Nephron progenitor cell (in vitro differentiated cells): ENCODE results near the gene COL4A3.

Source experiments
- DNase-seq: peaks from one replicate; pipeline ENCODE4 v3.0.0; 2021
- H3K27ac Mint-ChIP-seq: 2 replicates; pipeline ENCODE4 v1.8.0; 2021; ENCODE audit warnings: mild to moderate bottlenecking, moderate library complexity, mixed read lengths
- H3K27me3 Mint-ChIP-seq: 2 replicates; pipeline ENCODE4 v1.8.0; 2021; ENCODE audit warnings: mild to moderate bottlenecking, low read depth, mixed read lengths; ENCODE audit not compliant: poor library complexity
- H3K36me3 Mint-ChIP-seq: 2 replicates; pipeline ENCODE4 v1.8.0; 2021; ENCODE audit warnings: low read depth, mixed read lengths
- H3K4me1 Mint-ChIP-seq: 2 replicates; pipeline ENCODE4 v1.8.0; 2021; ENCODE audit warnings: mixed read lengths
- H3K4me3 Mint-ChIP-seq: 2 replicates; pipeline ENCODE4 v1.8.0; 2021; ENCODE audit warnings: mild to moderate bottlenecking, moderate library complexity, mixed read lengths
- H3K9me3 Mint-ChIP-seq: 2 replicates; pipeline ENCODE4 v1.8.0; 2021; ENCODE audit warnings: mild to moderate bottlenecking, moderate library complexity, mixed read lengths
- TF ChIP-seq, protein P1 (sequence below): fragments of 200-600 bp; sonication (generic); IDR thresholded peaks from 2 replicates; pipeline ENCODE4 v1.5.0; 2021; ENCODE audit warnings: antibody characterized with exemption

The COL4A3 gene

DNA sequence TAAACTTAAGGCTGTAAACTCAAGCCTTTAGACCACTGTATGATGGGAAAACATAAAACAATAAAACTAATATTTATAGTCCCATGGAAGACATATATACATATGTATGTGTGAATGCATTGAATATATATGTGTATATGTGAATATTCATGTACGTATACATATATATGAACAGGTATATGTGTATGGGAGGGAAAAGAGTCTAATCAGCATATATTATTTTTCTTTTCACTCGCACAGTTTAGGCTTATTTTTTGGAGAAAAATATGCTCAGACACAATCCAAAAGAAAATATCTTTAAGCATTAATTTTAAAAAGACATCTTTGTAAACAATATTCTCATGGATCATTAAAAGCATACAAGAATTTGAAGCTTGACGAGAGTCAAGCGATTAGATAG lies 23.1 kb upstream of the COL4A3 start:
- H3K4me3 Mint-ChIP-seq: no peak overlapping the region

DNA sequence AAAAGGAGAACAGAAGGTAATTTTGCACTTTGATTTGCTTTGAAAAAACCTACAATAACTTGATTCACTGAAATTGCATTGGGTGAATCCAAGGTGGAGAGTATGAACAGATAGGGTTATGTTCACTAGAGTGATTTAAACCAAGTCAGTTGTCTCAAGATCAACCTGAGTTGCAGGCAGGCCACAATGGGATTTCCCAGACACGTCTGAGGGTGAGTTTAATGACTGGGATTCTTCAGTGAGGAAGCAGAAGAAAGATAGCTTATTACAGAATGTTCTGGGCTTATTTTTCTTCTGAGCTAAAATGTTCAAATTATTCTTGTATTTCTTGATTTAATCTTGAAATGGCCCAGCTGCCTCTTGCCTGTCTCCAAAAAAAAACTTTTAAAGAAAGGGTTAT lies 20.5 kb upstream of the COL4A3 start:
- H3K27me3 Mint-ChIP-seq: peaks cover 4% of the 10 kb centered on the region
- TF ChIP-seq, protein P1, sequence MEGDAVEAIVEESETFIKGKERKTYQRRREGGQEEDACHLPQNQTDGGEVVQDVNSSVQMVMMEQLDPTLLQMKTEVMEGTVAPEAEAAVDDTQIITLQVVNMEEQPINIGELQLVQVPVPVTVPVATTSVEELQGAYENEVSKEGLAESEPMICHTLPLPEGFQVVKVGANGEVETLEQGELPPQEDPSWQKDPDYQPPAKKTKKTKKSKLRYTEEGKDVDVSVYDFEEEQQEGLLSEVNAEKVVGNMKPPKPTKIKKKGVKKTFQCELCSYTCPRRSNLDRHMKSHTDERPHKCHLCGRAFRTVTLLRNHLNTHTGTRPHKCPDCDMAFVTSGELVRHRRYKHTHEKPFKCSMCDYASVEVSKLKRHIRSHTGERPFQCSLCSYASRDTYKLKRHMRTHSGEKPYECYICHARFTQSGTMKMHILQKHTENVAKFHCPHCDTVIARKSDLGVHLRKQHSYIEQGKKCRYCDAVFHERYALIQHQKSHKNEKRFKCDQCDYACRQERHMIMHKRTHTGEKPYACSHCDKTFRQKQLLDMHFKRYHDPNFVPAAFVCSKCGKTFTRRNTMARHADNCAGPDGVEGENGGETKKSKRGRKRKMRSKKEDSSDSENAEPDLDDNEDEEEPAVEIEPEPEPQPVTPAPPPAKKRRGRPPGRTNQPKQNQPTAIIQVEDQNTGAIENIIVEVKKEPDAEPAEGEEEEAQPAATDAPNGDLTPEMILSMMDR: no peak
- no peak overlapping the region for H3K4me3 Mint-ChIP-seq
- H3K9me3 Mint-ChIP-seq: peaks cover 15% of the 10 kb centered on the region
- H3K27ac Mint-ChIP-seq: no peak overlapping the region
- no peaks in the 10 kb centered on the region for H3K36me3 Mint-ChIP-seq
- H3K4me1 Mint-ChIP-seq: no peaks in the 10 kb centered on the region
- no peak for DNase-seq

More for the DNA sequence above, 23.1 kb upstream of the COL4A3 start:
- TF ChIP-seq, protein P1: no peak
- Mint-ChIP-seq H3K27me3 (peaks cover 4% of the 10 kb centered on the region), H3K9me3 (peaks cover 3% of the 10 kb centered on the region), H3K4me1 (no peaks in the 10 kb centered on the region), H3K27ac (no peak overlapping the region), H3K36me3 (no peaks in the 10 kb centered on the region)
- DNase-seq: no peak

DNA sequence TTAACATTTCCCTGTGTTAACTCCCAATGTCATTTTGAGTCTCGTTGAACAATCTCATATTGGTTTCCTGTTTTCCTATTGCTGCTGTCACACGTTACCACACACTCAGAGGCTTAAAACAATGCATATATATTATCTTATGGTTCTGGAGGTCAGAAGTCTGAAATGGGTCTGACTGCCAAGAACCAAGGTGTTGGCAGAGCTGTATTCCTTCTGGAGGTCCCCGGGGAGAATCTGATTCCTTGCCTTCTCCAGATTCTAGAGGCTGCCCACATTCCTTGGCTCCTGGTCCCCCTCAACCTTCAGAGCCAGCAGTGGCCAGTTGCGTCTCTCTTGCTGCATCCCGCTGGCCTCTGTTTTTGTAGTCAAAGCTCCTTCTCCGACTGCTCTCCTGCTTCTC lies 18.0 kb upstream of the COL4A3 start:
- no peak for DNase-seq
- H3K4me1 Mint-ChIP-seq: no peaks in the 10 kb centered on the region
- H3K27ac Mint-ChIP-seq: no peak overlapping the region
- peaks cover 19% of the 10 kb centered on the region for H3K9me3 Mint-ChIP-seq
- TF ChIP-seq, protein P1: no peak
- H3K36me3 Mint-ChIP-seq: no peaks in the 10 kb centered on the region
- peaks cover 6% of the 10 kb centered on the region for H3K27me3 Mint-ChIP-seq
- H3K4me3 Mint-ChIP-seq: no peak overlapping the region

DNA sequence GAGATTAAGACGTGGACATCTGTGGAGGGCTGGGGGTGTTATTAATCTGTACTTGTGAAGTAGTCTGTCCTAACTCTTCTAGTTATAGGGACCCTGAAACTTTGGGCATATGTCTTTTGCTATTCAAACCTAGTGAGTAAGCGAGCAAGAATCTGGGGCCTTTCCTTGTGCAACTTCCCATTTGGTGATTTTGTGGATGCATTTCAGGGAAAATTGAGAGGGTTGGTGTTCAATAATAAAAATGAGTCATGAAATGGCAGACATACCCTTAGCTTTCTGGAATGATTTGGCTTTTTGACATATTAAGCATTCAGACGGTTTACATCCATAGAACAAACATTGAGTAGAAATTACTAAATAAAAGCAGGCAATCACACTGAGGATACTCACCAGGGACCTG lies 17.4 kb upstream of the COL4A3 start:
- peaks cover 19% of the 10 kb centered on the region for H3K9me3 Mint-ChIP-seq
- H3K27ac Mint-ChIP-seq: no peak overlapping the region
- H3K4me1 Mint-ChIP-seq: no peaks in the 10 kb centered on the region
- no peaks in the 10 kb centered on the region for H3K36me3 Mint-ChIP-seq
- no peak overlapping the region for H3K4me3 Mint-ChIP-seq
- TF ChIP-seq, protein P1: no peak
- no peak for DNase-seq
- H3K27me3 Mint-ChIP-seq: peaks cover 6% of the 10 kb centered on the region

DNA sequence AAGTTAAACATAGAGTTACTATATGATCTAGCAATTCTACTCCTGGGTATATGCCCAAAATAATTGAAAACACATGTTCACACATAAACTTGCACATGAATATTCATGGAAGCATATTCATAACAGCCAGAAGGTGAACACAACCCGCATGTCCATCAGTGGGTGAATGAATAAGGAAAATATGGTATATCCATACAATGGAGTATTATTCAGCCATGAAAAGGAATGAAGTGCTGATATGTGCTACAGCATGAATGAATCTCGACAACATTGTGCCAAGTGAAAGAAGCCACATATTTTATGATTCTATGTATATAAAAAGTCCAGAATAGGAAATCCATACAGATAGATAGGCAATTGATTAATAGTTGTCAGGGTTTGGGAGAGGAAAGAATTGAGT lies 16.3 kb upstream of the COL4A3 start:
- TF ChIP-seq, protein P1: no peak
- H3K4me3 Mint-ChIP-seq: no peak overlapping the region
- H3K36me3 Mint-ChIP-seq: no peaks in the 10 kb centered on the region
- no peaks in the 10 kb centered on the region for H3K4me1 Mint-ChIP-seq
- no peak for DNase-seq
- H3K27me3 Mint-ChIP-seq: peaks cover 2% of the 10 kb centered on the region
- peaks cover 19% of the 10 kb centered on the region for H3K9me3 Mint-ChIP-seq
- H3K27ac Mint-ChIP-seq: no peak overlapping the region

DNA sequence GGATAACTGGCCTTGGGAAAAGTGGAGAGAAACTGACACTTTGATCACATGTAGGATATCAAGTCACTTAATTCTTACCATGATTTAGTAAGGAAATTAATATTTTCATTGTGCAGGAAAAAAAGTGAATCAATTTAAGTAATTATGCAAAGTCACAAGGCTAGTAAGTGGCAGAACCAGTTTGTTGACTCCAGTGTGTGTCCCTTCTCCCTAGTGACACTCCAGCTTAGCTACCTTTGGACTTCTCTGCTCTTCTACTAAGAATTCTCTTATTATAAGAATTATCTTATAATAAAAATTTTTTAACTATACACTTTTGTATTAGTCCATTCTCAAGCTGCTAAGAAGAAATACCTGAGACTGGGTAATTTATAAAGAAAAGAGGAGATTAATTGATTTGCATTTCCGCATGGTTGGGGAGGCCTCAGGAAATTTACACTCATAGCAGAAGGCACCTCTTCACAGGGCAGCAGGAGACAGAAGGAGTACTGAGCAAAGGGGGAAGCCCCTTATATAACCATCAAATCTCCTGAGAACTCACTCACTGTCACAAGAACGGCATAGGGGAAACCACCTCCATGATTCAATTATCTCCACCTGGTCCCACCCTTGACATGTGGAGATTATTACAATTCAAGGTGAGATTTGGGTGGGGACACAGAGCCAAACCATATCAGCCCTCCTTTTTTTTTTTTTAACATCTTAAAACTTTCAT lies 14.0 kb upstream of the COL4A3 start:
- no peaks in the 10 kb centered on the region for H3K36me3 Mint-ChIP-seq
- no peak for DNase-seq
- no peak overlapping the region for H3K4me3 Mint-ChIP-seq
- H3K4me1 Mint-ChIP-seq: no peaks in the 10 kb centered on the region
- H3K27me3 Mint-ChIP-seq: peaks cover 8% of the 10 kb centered on the region
- H3K9me3 Mint-ChIP-seq: peaks cover 19% of the 10 kb centered on the region
- TF ChIP-seq, protein P1: no peak
- no peak overlapping the region for H3K27ac Mint-ChIP-seq
